GM12865 (cell line): ENCODE results near the gene RAP1GAP.

Source experiments
- DNase-seq: peaks from one replicate; pipeline ENCODE4 v3.0.0; 2010; ENCODE audit warnings: low read depth
- H3K4me3 ChIP-seq: 2 replicates; pipeline ENCODE4 v1.5.1; 2011; ENCODE audit warnings: mild to moderate bottlenecking, low read depth, low read length, control low read depth
- CTCF ChIP-seq: IDR thresholded peaks from 2 replicates; pipeline ENCODE4 v1.5.1; 2011; ENCODE audit warnings: low read length, control low read depth, low read depth, inconsistent platforms; ENCODE audit not compliant: insufficient read depth; ENCODE audit errors: missing control alignments

RAP1GAP gene

GRCh38 chr1:21691739-21692138, 22.6 kb upstream of the RAP1GAP start:
- no peak for TF ChIP-seq CTCF
- no peak for DNase-seq
- H3K4me3 ChIP-seq, result no peak overlapping the region

- no peak for DNase-seq
- TF ChIP-seq CTCF, result no peak
These were observed 20.7 kb upstream of the RAP1GAP start for GRCh38 chr1:21689661-21690372.

GRCh38 chr1:21687081-21687529, 17.9 kb upstream of the RAP1GAP start:
- TF ChIP-seq CTCF, result no peak
- no peak overlapping the region for H3K4me3 ChIP-seq
- DNase-seq, result no peak

More at GRCh38 chr1:21689661-21690372, 20.7 kb upstream of the RAP1GAP start:
- H3K4me3 ChIP-seq, result no peak overlapping the region

GRCh38 chr1:21685946-21686678, 17.0 kb upstream of the RAP1GAP start:
- no peak for DNase-seq
- TF ChIP-seq CTCF, result no peak
- no peak overlapping the region for H3K4me3 ChIP-seq

- DNase-seq, result no peak
- no peak overlapping the region for H3K4me3 ChIP-seq
- no peak for TF ChIP-seq CTCF
These were observed 12.3 kb upstream of the RAP1GAP start for GRCh38 chr1:21681426-21681825.

- no peak overlapping the region for H3K4me3 ChIP-seq
- DNase-seq, result no peak
- no peak for TF ChIP-seq CTCF
These were observed 11.8 kb upstream of the RAP1GAP start for GRCh38 chr1:21680918-21681317.

GRCh38 chr1:21680381-21680780, 11.2 kb upstream of the RAP1GAP start:
- no peak for TF ChIP-seq CTCF
- no peak overlapping the region for H3K4me3 ChIP-seq
- no peak for DNase-seq
